Measurements from ENCODE around the gene CLEC4F. TPM values are rescaled to one million over a fixed set of nuclear protein-coding genes. Genes with fewer than 3 reads are reported as not detected.

CLEC4F gene
- total RNA-seq, 1 experiment from 2014 or later = not detected

DNA sequence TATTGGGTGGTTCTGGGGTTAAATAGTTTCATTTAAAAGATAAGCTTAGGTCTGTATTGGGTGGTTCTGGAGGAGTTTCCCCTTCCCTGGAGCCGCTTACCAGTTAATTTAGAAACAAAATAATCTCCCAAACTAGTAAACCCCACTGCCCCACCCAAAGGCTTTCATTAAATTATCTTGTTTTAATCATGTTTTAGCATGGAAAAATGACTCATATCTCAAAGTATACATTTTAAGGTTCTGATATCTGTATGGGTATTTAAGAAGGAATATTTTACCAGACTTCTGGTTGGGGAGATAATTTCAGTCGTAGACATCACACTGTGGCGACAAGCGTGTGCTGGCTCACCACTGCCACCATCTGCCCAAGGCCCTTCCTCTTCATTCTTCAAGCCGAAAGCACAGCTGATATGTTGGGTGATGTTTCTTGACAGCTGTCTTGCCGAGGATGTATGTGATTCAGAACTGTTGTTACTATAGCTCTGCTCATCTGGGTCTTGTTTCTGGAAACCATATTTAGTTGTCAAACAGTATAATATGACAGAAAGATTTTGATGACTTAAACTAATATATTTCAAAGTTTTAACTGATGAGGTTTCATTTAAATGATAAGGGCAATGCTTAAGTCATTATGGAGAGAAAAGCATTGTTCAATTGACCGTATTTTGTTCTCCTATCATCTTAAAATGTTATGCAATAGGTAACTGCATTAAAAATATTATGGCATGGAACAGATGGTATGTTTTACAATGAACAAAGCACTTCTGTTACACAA lies 35.1 kb downstream of the CLEC4F start:
- Histone ChIP-seq H2AK5ac (ENCODE audit: insufficient read length, low read length) (no peak overlapping the region), H3T11ph (ENCODE audit: low read length) (no peak overlapping the region), H4K20me1 (ENCODE audit: control insufficient read depth, insufficient read depth, insufficient read length) (no peaks in the 10 kb centered on the region), H3K23me2 (ENCODE audit: insufficient read length, low read depth, low read length, poor library complexity, severe bottlenecking) (no peaks in the 10 kb centered on the region), H3K4ac (ENCODE audit: low read depth, low read length) (no peak overlapping the region), H3K9ac (ENCODE audit: extremely low read depth, insufficient read length, low read length) (no peak overlapping the region), H2AFZ (ENCODE audit: low read length) (no peak overlapping the region), H3K18ac (ENCODE audit: insufficient read length, low read depth, low read length) (no peak overlapping the region), H2BK20ac (ENCODE audit: low read depth, low read length, poor library complexity, severe bottlenecking) (no peak overlapping the region), H4K91ac (ENCODE audit: insufficient read length, low read depth, low read length) (no peak overlapping the region), H3K27ac (ENCODE audit: insufficient read length, low read depth, low read length) (no peak overlapping the region), H4K5ac (ENCODE audit: insufficient read length, low read depth, low read length) (no peak overlapping the region), H3K4me2 (ENCODE audit: insufficient read depth, insufficient read length, low read length) (no peak overlapping the region), H4K8ac (replicated peaks; ENCODE audit: insufficient read length, low read depth, low read length) (no peak overlapping the region), H3K56ac (ENCODE audit: insufficient read length, low read depth, low read length) (no peak overlapping the region), H2BK120ac (ENCODE audit: low read depth, low read length, poor library complexity, severe bottlenecking) (no peak overlapping the region), H2BK12ac (ENCODE audit: insufficient read length, low read depth, low read length) (no peak overlapping the region), H3K79me1 (ENCODE audit: insufficient read depth, low read depth, low read length, poor library complexity, severe bottlenecking) (no peaks in the 10 kb centered on the region), H3K23ac (ENCODE audit: insufficient read length, low read depth, low read length) (no peak overlapping the region), H2BK5ac (ENCODE audit: insufficient read length, low read length) (no peak overlapping the region), H3K14ac (ENCODE audit: insufficient read depth, low read length) (no peak overlapping the region), H3K9me3 (ENCODE audit: control insufficient read depth, low read depth, low read length) (no peaks in the 10 kb centered on the region), H3K4me1 (ENCODE audit: insufficient read depth, low read length) (no peaks in the 10 kb centered on the region), H3K27me3 (ENCODE audit: insufficient read depth, low read length) (peaks cover 24% of the 10 kb centered on the region), H3K79me2 (ENCODE audit: insufficient read depth, low read length) (no peaks in the 10 kb centered on the region), H2BK15ac (ENCODE audit: low read depth, low read length) (no peak overlapping the region)
- Mint-ChIP-seq H3K27ac (no peak overlapping the region), H3K27me3 (ENCODE audit: low read depth) (peaks cover 51% of the 10 kb centered on the region), H3K9me3 (no peaks in the 10 kb centered on the region), H3K4me1 (peaks cover 16 to 21% of the 10 kb centered on the region in 2 experiments), H3K4me3 (no peak overlapping the region), H3K36me3 (ENCODE audit: insufficient read depth in 1 of 3, low read depth in 3 of 3) (no peaks in the 10 kb centered on the region)
- TF ChIP-seq, protein P1, sequence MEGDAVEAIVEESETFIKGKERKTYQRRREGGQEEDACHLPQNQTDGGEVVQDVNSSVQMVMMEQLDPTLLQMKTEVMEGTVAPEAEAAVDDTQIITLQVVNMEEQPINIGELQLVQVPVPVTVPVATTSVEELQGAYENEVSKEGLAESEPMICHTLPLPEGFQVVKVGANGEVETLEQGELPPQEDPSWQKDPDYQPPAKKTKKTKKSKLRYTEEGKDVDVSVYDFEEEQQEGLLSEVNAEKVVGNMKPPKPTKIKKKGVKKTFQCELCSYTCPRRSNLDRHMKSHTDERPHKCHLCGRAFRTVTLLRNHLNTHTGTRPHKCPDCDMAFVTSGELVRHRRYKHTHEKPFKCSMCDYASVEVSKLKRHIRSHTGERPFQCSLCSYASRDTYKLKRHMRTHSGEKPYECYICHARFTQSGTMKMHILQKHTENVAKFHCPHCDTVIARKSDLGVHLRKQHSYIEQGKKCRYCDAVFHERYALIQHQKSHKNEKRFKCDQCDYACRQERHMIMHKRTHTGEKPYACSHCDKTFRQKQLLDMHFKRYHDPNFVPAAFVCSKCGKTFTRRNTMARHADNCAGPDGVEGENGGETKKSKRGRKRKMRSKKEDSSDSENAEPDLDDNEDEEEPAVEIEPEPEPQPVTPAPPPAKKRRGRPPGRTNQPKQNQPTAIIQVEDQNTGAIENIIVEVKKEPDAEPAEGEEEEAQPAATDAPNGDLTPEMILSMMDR (conservative IDR thresholded peaks at IDR 0.05) = peak; percentile 79
- DNase-seq = peak; percentile 62
- no CpG with 5 or more reads among the region's 7 CpGs for WGBS (ENCODE audit: extremely low coverage, insufficient read length, low lambda C conversion rate)
